ENCODE data around the gene TSPAN13.

TSPAN13 gene

GRCh38 chr7:16753102-16753931 lies at the start of gene TSPAN13:
TSS of gene TSPAN13 (plus strand) at chr7:16753755. CDS start at chr7:16753968, 213 bp downstream.
- peak; percentile 97 for DNase-seq (ENCODE audit: low spot score)

DNA sequence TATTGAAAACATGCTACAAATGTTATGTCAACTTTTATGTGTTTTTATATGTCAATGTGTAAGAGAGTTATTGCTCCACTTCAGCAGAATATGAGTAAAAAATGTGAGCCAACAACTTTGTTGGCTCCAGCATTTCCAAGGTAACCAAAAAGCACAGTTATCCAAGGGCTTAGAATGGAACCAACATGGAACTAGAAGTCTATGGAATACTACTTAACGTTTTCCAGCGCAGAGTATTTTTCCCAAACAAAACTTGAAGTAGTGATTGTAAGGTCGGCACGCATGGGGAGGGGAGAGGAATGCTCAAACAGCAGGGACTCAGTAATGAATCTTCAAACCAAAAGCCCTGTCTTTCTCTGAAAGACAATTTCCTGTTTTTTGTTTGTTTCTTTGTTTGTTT lies 45.0 kb upstream of the TSPAN13 start:
- no peak for DNase-seq (ENCODE audit: low spot score)

DNA sequence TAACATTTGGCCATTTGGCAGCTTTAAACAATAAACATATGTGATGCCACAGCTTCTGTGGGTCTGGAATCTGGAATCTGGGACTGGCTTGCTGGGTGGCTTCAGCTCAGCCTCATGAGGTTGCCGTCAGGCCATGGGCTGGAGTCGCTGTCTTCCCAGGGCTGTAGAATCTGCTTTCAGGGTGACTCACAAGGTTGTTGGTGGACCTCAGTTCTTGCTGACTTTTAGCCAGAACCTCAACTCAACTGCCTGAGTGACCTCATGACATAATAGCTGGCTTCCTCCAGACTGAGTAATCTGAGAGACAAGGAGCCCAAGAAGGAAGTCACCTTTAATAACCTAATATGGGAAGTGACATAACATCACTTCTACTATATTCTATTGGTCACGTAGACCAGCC lies 44.6 kb upstream of the TSPAN13 start:
- peak; percentile 99 for DNase-seq (ENCODE audit: low spot score)

GRCh38 chr7:16710651-16711050 lies 42.9 kb upstream of the TSPAN13 start:
- DNase-seq (ENCODE audit: low spot score): no peak

GRCh38 chr7:16711730-16712129 lies 41.8 kb upstream of the TSPAN13 start:
- DNase-seq (ENCODE audit: low spot score): peak; percentile 82

- DNase-seq (ENCODE audit: low spot score): peak; percentile 98
These were observed 40.6 kb upstream of the TSPAN13 start for GRCh38 chr7:16712916-16713315.

DNA sequence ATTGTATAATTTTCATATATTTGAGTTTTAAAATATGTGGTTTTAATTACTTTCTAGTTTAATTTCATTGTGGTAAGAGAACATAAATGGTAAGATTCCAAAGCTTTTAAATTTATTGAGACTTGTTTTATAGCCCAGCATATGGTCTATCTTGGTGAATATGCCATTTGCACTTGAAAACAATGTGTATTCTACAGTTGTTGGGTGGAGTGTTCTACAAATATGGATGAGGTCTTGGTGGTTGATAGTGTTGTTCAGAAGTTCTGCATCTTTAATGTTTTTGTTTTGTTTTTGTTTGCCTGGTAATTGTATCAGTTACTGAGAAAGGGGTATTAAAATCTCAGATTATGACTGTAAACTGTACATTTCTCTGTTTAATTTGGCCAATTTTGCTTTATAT lies 37.6 kb upstream of the TSPAN13 start:
- DNase-seq (ENCODE audit: low spot score): no peak

DNA sequence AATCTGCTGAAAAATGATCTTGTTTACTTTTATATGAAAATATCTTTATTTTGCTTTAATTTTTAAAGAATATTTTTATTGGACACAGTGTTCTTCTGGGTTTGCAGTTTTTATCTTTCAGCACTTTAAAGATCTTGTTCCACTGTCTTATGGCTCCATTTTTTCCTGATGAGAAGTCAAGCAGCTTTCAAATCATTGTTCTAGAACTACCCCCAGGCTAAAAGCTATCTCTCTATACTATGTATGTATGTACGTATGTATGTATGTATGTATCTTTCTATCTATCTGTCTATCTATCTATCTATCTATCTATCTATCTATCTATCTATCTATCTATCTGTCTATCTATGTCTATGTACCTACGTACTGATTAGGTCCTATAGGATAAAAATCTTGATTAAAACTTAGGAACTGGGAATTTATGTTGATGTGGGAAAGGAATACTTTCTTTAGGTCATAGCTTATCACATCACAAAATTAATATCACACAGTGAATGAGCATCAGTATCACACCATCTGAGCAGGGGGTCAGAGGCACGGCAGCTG lies 35.4 kb upstream of the TSPAN13 start:
- DNase-seq (ENCODE audit: low spot score): no peak

DNA sequence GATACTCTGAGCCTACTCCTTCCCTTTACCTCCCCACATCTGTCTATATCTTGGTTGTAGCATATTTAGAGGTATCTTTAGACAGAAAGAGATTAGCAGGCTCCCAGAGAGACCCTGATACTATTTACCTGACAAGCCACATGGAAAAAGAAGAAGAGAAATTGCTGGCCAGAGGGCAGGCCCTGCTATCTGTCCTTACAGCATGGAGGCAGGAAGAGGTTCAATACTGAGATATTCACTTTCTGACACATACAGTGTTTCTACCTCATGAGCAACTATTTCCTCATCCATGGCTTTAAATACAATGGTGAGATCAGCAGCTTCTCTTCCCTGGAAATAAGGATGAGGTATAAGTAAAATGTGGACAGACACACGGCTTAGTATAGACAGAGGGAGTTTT lies 33.9 kb upstream of the TSPAN13 start:
- peak; percentile 46 for DNase-seq (ENCODE audit: low spot score)

DNA sequence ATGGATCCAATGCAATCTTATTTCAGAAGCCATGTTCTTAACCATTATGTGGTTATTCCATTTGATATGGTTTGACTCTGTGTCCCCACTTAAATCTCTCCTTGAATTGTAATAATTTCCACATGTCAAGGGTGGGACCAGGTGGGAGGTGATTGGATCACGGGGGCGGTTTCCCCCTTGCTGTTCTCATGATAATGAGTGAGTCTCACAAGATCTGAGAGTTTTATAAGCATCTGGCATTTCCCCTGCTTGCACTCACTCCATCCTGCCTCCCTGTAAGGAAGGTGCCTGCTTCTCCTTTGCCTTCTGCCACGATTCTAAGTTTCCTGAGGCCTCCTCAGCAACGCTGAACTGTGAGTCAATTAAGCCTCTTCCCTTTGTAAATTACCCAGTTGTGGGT lies 32.0 kb upstream of the TSPAN13 start:
- DNase-seq (ENCODE audit: low spot score): no peak

DNA sequence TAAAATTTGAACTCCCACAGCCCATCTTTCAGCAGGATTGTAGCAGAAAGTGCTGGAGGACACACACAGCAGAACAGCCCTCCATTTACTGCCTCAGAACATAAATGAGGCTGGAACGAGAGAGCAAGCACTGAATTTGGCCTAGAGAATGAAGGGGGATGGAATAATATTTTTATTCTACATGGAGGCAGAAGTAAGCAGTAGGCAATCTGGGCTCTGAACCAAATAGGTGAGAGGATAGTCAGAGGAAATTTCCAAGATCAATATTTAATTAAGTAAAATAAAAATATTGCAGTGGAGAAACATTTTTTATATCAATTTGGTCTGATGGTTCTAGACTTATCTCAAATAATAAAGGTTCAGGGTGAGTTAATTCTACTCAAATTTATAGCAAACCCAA lies 29.2 kb upstream of the TSPAN13 start:
- DNase-seq (ENCODE audit: low spot score): no peak

DNA sequence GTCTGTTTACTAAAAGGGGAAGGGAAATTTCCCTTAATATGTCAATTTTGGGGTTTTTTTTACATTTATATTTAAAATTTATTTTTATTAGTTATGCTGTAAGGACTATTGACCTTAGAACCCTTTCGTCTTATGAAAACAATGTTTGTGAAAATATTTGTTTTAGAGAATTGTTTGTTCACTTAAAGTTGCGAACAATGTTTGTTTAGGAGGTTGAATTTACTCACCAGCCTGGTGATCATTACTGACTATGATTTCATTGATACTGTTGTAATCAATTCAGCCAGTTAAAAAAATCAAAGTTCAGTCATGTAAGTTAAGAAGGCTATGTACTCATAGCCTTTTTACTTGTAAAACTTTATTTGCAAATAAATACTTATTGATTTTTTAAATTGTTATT lies 27.4 kb upstream of the TSPAN13 start:
- DNase-seq (ENCODE audit: low spot score): no peak

- DNase-seq (ENCODE audit: low spot score): no peak
These were observed 25.8 kb upstream of the TSPAN13 start for GRCh38 chr7:16727736-16728135.

- peak; percentile 47 for DNase-seq (ENCODE audit: low spot score)
These were observed 24.7 kb upstream of the TSPAN13 start for GRCh38 chr7:16728811-16729210.

- no peak for DNase-seq (ENCODE audit: low spot score)
These were observed 24.0 kb upstream of the TSPAN13 start for GRCh38 chr7:16729541-16729940.

GRCh38 chr7:16730937-16731336 lies 22.6 kb upstream of the TSPAN13 start:
- DNase-seq (ENCODE audit: low spot score): no peak

- no peak for DNase-seq (ENCODE audit: low spot score)
These were observed 20.7 kb upstream of the TSPAN13 start for GRCh38 chr7:16732828-16733227.

GRCh38 chr7:16734148-16734726 lies 19.3 kb upstream of the TSPAN13 start:
- no peak for DNase-seq (ENCODE audit: low spot score)

- no peak for DNase-seq (ENCODE audit: low spot score)
These were observed 18.5 kb upstream of the TSPAN13 start for GRCh38 chr7:16735020-16735419.

- no peak for DNase-seq (ENCODE audit: low spot score)
These were observed 15.4 kb upstream of the TSPAN13 start for GRCh38 chr7:16738011-16738688.

GRCh38 chr7:16739863-16740622 lies 13.5 kb upstream of the TSPAN13 start:
- peak; percentile 85 for DNase-seq (ENCODE audit: low spot score)

DNA sequence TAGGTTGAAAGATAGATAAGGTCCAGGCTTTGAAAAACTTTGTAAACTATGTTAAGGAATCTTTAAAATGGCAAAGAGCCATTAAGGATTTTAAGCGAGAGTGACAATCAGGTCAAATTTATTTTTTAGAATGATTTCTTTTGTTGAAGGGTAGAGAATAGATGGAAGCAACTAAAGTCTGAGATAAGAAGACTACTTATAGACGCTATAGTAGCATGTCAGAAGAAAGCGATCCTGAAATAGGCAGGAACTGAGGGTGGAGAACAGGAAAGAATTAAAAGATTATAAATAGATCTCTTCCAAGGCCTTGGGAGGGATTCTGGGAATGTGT lies 13.0 kb upstream of the TSPAN13 start:
- no peak for DNase-seq (ENCODE audit: low spot score)
